SJCRH30 (cell line): ENCODE data around the gene APRT. TPM values are rescaled to one million over a fixed set of nuclear protein-coding genes. Genes with fewer than 3 reads are reported as not detected.
"Not testable (repeated sequence)": the region's sequence is repeated elsewhere in the genome, so short reads cannot be mapped to it uniquely, and the experiment has no call there.

Experiments
- DNase-seq, 2 experiments: peaks; one replicate each; pipeline ENCODE4 v3.0.0-alpha.2; 2015 to 2020
- H3K27ac ChIP-seq: fragments of 250-450 bp; sonication (Bioruptor Pico); 2 replicates; pipeline ENCODE4 v1.5.1; 2020; ENCODE audit warnings: mild to moderate bottlenecking, moderate library complexity
- H3K27me3 ChIP-seq: fragments of 250-450 bp; sonication (Bioruptor Pico); 2 replicates; pipeline ENCODE4 v1.5.1; 2020; ENCODE audit warnings: mild to moderate bottlenecking, moderate library complexity
- H3K36me3 ChIP-seq: fragments of 250-450 bp; sonication (Bioruptor Pico); 2 replicates; pipeline ENCODE4 v1.5.1; 2020; ENCODE audit warnings: mild to moderate bottlenecking, moderate library complexity
- H3K4me1 ChIP-seq: fragments of 250-450 bp; sonication (Bioruptor Pico); 2 replicates; pipeline ENCODE4 v1.5.1; 2020; ENCODE audit warnings: mild to moderate bottlenecking, moderate library complexity
- H3K4me3 ChIP-seq: fragments of 250-450 bp; sonication (Bioruptor Pico); 2 replicates; pipeline ENCODE4 v1.5.1; 2020; ENCODE audit warnings: mild to moderate bottlenecking, moderate library complexity
- H3K9me3 ChIP-seq: fragments of 250-450 bp; sonication (Bioruptor Pico); replicated peaks from 2 replicates; pipeline ENCODE4 v1.5.1; 2020; ENCODE audit warnings: mild to moderate bottlenecking, moderate library complexity
- total RNA-seq: library from RNA; depleted of rRNA; stranded (reverse); fragments of >200 nt; shearing (Covaris generic); gene quantifications from 2 replicates; pipeline ENCODE4 v1.2.3, GENCODE V29; 2014

Gene APRT
- total RNA-seq, 1 experiment from 2014 or later: 43.4 TPM

DNA sequence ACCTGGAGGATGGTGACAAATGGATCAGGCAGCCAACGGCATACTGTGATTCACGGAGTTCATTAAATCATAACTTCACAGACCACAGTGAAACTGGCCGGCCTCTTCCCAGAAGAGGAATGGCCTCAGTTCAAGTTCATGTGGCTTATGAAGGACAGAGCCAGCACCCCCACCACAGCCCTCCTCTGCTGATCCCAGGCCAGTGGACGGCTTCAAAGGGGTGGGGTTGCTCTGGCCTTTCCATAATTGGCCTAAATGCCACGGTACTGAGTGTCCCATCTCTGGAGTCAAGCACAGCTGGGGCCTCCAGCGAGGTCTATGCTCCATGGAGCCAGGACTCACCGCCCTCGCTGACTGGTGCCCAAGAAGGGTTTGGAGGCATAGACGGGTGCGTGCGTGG is 23.7 kb upstream of the APRT start:
- Histone ChIP-seq H3K27ac (no peak overlapping the region), H3K36me3 (no peaks in the 10 kb centered on the region), H3K27me3 (no peaks in the 10 kb centered on the region), H3K9me3 (no peaks in the 10 kb centered on the region), H3K4me1 (no peaks in the 10 kb centered on the region), H3K4me3 (no peak overlapping the region)
- DNase-seq: no peak

DNA sequence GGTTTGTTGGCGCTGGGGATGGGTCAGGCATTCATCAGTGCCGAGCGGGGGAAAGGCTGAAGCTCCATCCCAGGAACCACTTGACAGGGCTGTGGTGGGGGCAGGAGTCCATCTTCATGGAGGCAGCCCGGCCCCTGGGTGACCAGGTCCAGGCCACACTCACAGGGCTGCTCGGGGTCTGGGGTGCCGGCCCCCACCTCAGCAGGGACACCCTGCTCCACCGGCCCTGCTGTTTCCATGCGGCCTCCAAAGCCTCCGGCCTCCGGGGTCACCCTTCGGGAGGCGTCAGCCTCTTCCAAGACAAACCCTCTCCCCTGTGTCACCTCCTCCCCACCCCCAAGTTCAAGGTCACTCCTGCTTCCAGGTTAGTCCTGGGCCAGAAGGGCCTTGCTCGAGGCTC is 22.9 kb upstream of the APRT start:
- H3K27ac ChIP-seq: no peak overlapping the region
- no peaks in the 10 kb centered on the region for H3K9me3 ChIP-seq
- DNase-seq: no peak
- H3K4me1 ChIP-seq: no peaks in the 10 kb centered on the region
- no peaks in the 10 kb centered on the region for H3K27me3 ChIP-seq
- H3K4me3 ChIP-seq: no peak overlapping the region
- H3K36me3 ChIP-seq: no peaks in the 10 kb centered on the region

DNA sequence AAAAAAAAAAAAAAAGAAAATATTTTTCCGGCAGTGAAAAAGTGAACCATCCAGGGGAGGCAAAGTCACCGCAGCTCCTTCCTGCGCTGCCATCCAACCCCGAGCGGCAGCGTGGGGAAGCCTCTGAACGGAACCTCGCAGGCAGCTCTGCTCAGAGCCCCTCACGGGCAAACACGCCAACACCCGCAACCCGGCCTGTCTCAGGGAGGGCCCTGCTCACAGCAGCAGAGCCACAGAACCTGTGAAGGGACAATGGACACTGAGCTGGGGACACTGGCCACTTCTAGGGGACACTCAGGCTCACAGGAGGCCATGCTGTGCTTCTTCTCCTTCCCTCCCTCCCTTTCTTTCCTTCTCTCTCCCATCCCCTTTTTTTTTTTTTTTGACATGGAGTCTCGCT is 21.4 kb upstream of the APRT start:
- Histone ChIP-seq H3K4me3 (no peak overlapping the region), H3K27ac (no peak overlapping the region), H3K4me1 (no peaks in the 10 kb centered on the region), H3K27me3 (no peaks in the 10 kb centered on the region), H3K9me3 (no peaks in the 10 kb centered on the region), H3K36me3 (no peaks in the 10 kb centered on the region)
- no peak for DNase-seq

DNA sequence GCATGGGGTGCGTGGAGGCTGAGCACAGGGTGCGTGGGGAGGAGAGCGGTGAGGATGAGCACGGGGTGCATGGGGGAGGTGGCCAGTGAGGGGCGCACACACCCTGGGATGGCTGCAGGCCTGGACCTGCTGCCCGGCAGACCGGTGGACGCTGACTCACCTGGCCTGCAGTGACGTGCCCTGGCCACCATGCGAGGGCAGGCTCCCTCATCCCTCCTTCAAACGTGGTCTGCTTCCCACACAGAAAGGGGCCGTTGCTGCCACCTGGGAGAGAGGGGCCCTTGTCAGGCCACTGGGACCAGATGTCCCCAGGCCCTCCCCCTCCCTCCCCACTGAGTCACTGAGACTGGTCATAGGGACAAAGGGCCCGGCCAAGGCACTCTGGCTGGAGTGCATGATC is 20.1 kb upstream of the APRT start:
- DNase-seq: no peak
- H3K27me3 ChIP-seq: no peaks in the 10 kb centered on the region
- H3K4me1 ChIP-seq: no peaks in the 10 kb centered on the region
- H3K4me3 ChIP-seq: no peak overlapping the region
- H3K9me3 ChIP-seq: no peaks in the 10 kb centered on the region
- no peak overlapping the region for H3K27ac ChIP-seq
- H3K36me3 ChIP-seq: no peaks in the 10 kb centered on the region

DNA sequence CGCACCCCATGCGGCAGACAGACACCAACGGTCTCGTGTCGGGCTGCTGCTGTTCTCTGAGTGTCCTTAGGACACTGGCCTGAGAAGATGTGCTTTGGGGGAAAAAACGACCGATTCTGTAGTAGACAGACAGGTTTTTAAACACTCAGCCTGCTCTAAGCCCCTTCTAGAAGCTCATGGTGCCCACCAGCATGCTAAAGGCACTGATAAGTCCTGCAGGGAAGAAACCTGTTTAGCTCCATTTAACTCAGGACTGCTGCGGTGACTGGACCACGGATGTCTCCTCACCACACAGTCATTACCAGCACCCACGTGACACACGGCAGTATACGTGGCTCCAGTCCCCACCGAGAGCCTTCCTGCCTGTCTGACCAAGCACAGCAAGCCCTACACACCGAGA is 19.1 kb upstream of the APRT start:
- no peaks in the 10 kb centered on the region for H3K27me3 ChIP-seq
- H3K27ac ChIP-seq: no peak overlapping the region
- H3K4me3 ChIP-seq: no peak overlapping the region
- no peaks in the 10 kb centered on the region for H3K4me1 ChIP-seq
- no peak for DNase-seq
- no peaks in the 10 kb centered on the region for H3K36me3 ChIP-seq
- H3K9me3 ChIP-seq: no peaks in the 10 kb centered on the region

DNA sequence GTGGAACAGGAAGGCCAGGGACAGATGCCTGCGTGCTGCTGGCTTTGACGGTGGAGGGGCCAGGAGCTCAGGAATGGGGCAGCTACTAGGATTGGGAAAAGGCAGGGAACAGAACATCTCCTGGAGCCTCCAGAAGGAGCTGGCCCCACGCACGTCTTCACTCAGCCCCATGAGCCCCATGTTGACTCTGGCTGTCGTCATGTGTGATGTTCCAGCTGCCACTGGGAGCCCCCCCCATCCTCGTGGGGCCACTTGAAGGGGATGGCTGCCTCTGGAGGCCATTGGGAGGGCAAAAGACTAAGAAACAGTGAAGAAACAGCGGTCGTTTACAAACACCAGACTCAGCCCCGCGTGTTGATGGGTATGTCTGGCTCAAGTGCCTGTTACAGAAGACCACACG is 18.5 kb upstream of the APRT start:
- no peaks in the 10 kb centered on the region for H3K9me3 ChIP-seq
- H3K4me1 ChIP-seq: no peaks in the 10 kb centered on the region
- H3K36me3 ChIP-seq: no peaks in the 10 kb centered on the region
- DNase-seq: no peak
- no peaks in the 10 kb centered on the region for H3K27me3 ChIP-seq
- H3K4me3 ChIP-seq: no peak overlapping the region
- no peak overlapping the region for H3K27ac ChIP-seq

DNA sequence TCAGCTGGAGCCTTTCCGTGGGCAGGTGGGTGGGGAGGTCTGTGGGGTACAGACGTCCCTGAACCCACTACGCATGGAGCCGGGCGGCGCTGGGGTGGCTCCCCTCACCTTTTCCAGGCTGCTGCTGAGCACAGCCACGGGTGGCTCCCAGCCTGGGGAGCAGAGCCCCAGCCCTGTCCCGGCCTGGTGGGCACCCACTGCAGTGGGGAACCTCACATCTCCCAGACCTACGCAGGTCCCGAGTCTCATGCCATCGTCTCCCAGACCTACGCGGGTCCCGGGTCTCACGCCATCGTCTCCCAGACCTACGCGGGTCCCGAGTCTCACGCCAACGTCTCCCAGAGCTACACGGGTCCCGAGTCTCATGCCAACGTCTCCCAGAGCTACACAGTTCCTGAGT is 17.0 kb upstream of the APRT start:
- Histone ChIP-seq H3K9me3 (no peaks in the 10 kb centered on the region), H3K27ac (no peak overlapping the region), H3K27me3 (no peaks in the 10 kb centered on the region), H3K4me1 (no peaks in the 10 kb centered on the region), H3K4me3 (no peak overlapping the region), H3K36me3 (no peaks in the 10 kb centered on the region)
- no peak for DNase-seq

DNA sequence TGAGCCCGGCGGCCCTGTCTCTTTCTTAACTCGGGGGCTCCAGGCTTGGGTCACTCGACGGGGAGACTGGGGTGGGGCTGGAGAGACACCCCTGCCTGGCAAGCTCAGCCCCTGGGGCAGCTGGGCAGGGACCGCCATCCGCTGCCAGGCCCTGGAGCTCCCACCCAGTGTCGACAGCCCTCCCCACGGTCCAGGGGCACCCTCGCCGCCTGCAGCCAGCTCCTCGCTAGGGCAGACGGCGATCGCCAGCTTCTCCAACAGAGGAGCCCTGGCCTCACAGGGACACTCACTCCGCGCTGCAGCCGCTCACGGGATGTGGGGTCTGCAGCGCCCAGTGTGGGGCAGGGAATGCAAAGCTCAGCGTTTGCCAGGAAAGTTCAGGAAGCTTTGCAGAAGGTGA is 16.0 kb upstream of the APRT start:
- no peak overlapping the region for H3K27ac ChIP-seq
- DNase-seq: no peak

DNA sequence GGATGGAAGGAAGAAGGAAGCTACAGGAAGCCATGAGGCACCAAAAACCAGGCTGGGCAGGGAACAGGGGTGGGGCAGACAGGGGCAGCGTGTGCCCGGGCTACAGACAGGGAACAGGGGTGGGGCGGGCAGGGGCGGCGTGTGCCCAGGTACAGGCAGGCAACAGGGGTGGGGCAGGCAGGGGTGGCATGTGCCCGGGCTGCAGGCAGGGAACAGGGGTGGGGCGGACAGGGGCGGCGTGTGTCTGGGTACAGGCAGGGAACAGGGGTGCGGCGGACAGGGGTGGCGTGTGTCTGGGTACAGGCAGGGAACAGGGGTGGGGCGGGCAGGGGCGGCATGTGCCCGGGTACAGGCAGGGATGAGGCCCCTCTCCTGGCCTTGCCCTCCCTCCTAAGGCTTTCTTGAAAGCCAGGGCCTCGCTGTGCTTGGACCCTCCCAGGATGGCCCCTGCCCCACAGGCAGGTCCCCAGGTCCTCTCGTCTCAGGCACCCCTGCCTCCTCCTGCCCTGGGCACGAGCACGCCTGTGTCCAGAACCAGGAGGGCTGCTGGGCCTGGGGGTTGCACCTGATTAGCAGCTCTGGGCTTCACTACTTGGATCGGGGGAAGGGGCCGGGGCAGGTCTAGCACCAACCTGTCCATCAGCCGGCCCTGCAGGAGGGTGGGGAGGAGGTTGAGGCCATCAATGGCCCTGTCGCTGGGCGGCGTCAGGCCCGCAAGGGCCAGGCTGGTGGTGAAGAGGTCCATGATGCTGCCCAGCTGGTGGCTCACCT is 14.5 kb upstream of the APRT start:
- Histone ChIP-seq H3K27me3 (no peaks in the 10 kb centered on the region), H3K4me1 (no peaks in the 10 kb centered on the region), H3K4me3 (no peak overlapping the region), H3K27ac (no peak overlapping the region), H3K36me3 (no peaks in the 10 kb centered on the region), H3K9me3 (no peaks in the 10 kb centered on the region)
- DNase-seq: no peak

More for the DNA sequence above, 16.0 kb upstream of the APRT start:
- Histone ChIP-seq H3K36me3 (no peaks in the 10 kb centered on the region), H3K4me3 (no peak overlapping the region), H3K4me1 (no peaks in the 10 kb centered on the region), H3K27me3 (no peaks in the 10 kb centered on the region), H3K9me3 (no peaks in the 10 kb centered on the region)

DNA sequence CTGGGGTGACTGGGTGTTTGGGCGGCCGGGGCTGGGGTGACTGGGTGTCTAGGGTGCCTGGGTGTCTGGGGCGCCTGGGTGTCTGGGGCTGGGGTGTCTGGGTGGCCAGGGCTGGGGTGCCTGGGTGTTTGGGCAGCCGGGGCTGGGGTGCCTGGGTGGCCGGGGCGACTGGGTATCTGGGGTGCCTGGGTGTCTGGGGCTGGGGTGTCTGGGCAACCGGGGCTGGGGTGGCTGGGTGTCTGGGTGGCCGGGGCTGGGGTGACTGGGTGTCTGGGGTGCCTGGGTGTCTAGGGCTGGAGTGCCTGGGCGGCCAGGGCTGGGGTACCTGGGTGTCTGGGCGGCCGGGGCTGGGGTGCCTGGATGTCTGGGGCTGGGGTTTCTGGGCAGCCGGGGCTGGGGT is 13.4 kb upstream of the APRT start:
- no peaks in the 10 kb centered on the region for H3K36me3 ChIP-seq
- H3K27ac ChIP-seq: no peak overlapping the region
- DNase-seq: no peak
- H3K27me3 ChIP-seq: no peaks in the 10 kb centered on the region
- H3K4me3 ChIP-seq: no peak overlapping the region
- no peaks in the 10 kb centered on the region for H3K9me3 ChIP-seq
- H3K4me1 ChIP-seq: no peaks in the 10 kb centered on the region

DNA sequence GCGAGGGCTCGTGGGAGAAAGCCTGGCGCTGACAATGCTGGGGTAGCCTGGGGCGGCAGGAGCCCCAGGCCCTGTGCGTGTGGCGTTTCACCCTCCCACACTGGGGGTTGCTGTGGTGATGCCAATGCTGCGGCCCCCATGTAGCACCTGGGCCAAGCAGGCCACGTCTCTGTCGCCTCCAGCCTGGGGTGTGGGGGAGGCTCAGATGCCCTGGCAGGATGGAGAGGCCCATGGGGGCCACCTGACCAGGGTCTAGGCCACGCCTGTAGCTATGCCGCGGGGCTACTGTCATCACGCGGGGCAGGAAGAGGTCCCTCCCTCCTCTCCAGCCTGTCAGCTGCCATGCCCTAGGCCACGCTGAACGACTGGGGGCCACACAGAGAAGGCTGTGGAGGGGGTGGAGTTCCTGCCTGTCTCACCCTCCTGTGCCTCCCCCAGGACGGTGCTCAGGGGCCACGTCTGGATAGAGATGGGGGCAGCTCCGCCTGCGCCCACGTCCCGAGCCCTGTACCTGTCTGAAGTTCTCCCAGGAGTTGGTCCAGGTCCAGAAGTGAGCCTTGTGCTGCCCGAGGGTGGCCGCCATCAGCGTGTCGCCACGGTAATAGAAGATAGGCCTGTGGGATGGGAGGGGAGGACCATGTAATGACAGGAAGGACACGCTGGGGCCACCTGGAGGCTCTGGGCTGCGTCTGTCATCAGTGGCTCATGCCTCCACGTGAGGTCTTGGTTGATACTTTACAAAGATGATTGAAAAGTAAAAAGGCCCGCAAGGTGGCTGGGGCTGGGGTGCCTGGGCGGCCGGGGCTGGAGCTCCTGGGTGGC is 12.7 kb upstream of the APRT start:
- Histone ChIP-seq H3K36me3 (no peaks in the 10 kb centered on the region), H3K27me3 (no peaks in the 10 kb centered on the region), H3K4me1 (no peaks in the 10 kb centered on the region), H3K27ac (no peak overlapping the region), H3K9me3 (no peaks in the 10 kb centered on the region), H3K4me3 (no peak overlapping the region)
- no peak for DNase-seq

DNA sequence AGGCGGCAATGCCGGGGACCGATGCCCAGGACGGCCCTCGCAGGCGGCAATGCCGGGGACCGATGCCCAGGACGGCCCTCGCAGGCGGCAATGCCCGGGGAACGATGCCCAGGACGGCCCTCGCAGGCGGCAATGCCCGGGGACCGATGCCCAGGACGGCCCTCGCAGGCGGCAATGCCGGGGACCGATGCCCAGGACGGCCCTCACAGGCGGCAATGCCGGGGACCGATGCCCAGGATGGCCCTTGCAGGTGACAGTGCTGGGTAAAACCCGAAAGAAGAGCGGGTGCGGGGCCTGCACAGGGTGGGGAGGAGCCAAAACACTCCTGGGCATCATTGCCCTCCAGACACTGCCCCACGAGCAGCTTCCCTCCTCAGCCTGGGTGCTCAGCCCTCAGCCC is 11.9 kb upstream of the APRT start:
- not testable (repeated sequence) for H3K9me3 ChIP-seq, H3K27me3 ChIP-seq, H3K4me1 ChIP-seq, H3K36me3 ChIP-seq, DNase-seq, H3K4me3 ChIP-seq, H3K27ac ChIP-seq

DNA sequence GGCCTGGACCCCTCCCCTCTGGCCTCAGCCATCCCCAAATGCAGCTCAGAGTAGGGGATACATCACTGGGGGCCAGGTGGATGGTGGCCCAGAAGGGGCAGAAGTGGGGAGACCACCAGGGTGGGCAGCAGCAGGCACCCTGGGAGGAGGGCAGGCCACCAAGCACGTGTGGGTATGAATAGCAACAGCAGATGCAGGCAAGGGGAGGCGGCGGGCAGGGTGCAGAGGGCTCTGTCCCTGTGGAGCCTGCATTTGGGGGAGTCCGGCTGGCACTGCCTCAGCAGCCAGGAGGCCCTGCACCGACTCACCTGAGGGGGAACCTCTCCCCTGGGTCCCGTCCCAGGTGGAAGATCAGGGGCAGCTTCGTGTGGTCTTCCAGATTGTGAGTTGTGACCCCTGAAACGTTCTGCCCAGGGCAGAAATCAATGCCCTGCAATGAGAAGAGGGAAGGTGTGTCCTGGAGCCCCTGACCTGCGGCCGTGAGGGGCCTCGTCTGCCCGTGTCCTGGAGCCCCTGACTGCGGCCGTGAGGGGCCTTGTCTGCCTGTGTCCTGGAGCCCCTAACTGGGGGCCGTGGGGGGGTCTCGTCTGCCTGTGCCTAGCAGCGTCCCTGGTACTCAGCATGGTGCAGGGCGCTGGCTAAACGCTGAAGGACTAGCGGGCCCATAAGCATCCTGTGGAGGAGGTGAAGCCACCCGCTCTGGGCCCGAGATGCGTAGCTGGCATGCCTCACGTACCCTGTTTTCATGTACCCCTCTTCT is 10.7 kb upstream of the APRT start:
- no peak overlapping the region for H3K4me3 ChIP-seq
- no peak overlapping the region for H3K27ac ChIP-seq
- no peaks in the 10 kb centered on the region for H3K4me1 ChIP-seq
- DNase-seq: no peak
- H3K27me3 ChIP-seq: no peaks in the 10 kb centered on the region
- no peaks in the 10 kb centered on the region for H3K36me3 ChIP-seq
- no peaks in the 10 kb centered on the region for H3K9me3 ChIP-seq

DNA sequence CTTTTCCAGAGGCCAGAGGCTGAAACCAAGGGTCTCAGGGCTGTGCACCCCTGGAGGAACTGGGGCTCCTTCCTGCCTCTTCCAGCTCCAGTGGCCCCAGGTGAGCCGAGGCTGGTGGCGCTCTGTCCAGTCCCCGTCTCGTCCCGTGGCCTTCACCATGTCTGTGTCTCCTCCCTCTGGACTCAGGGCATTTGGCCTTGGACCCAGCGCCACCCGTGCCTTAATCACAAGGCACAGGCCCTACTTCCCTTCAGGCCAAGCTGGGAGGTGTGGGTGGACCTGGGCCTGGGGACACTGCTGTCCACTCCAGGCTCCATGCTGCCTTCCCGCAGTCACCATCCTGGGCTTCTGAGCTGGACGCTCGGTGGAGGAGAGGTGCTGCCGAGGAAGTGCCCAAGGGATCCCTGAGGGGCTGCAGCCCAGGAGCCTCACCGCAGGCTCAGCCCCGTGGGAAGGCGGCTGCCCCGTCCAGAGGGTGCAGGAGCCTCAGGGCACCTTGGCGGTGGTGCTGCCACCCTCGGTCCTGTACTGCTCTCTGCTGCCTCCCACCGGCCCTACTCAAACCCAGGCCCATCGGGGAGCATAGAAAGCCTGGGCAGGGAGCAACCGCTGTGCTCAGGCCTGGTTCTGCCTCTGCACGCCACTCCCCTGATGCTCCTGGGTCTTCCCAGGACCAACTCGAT is 9.6 kb upstream of the APRT start:
- Histone ChIP-seq H3K36me3 (no peaks in the 10 kb centered on the region), H3K4me3 (no peak overlapping the region), H3K27ac (no peak overlapping the region), H3K27me3 (no peaks in the 10 kb centered on the region), H3K9me3 (no peaks in the 10 kb centered on the region), H3K4me1 (no peaks in the 10 kb centered on the region)
- DNase-seq: no peak
